Sigmoid colon (tissue), 7 donors: Measurements from ENCODE around the gene GRPEL1. TPM values are rescaled to one million over a fixed set of nuclear protein-coding genes. Genes with fewer than 3 reads are reported as not detected.

Experiments used
- DNase-seq: peaks from one replicate; pipeline ENCODE4 v3.0.0-alpha.2; 2019
- H3K27ac ChIP-seq, 4 donors: fragments of 200-600 bp; sonication (generic); one replicate each; pipeline ENCODE4 v1.5.1; 2016 to 2019; ENCODE audit warnings: mild to moderate bottlenecking in 1 of 4
- H3K27me3 ChIP-seq, 3 donors: fragments of 200-600 bp; sonication (generic); one replicate each; pipeline ENCODE4 v1.5.1; 2019; ENCODE audit warnings: mild to moderate bottlenecking in 1 of 3
- H3K36me3 ChIP-seq, 4 donors: fragments of 200-600 bp; sonication (generic); one replicate each; pipeline ENCODE4 v1.5.1; 2016 to 2019
- H3K4me1 ChIP-seq, 4 donors: fragments of 200-600 bp; sonication (generic); one replicate each; pipeline ENCODE4 v1.5.1; 2017 to 2019
- H3K4me3 ChIP-seq, 4 donors: fragments of 200-600 bp; sonication (generic); one replicate each; pipeline ENCODE4 v1.5.1; 2017 to 2019; ENCODE audit warnings: mild to moderate bottlenecking in 2 of 4, moderate library complexity in 1 of 4
- H3K9me3 ChIP-seq, 4 donors: fragments of 200-600 bp in 3 of 4; sonication (generic) in 3 of 4; one replicate each; pipeline versions ENCODE4 v1.5.1 to v1.6.1; 2013 to 2019
- EP300 ChIP-seq, 4 donors: sonication (generic); formaldehyde crosslinking; IDR thresholded peaks; one replicate each; pipeline ENCODE4 v1.6.1; 2017; ENCODE audit warnings: antibody characterized with exemption in 4 of 4
- POLR2A ChIP-seq, 2 donors: fragments of 450-650 bp; IDR thresholded peaks; one replicate each; pipeline ENCODE4 v1.6.1; 2016; ENCODE audit warnings: antibody characterized with exemption in 2 of 2, mild to moderate bottlenecking in 2 of 2, moderate library complexity in 2 of 2
- POLR2AphosphoS5 ChIP-seq, 4 donors: sonication (generic); formaldehyde crosslinking; IDR thresholded peaks; one replicate each; pipeline ENCODE4 v1.6.1; 2017; ENCODE audit warnings: antibody characterized with exemption in 4 of 4
- WGBS, 2 donors: extraction: QIAGEN DNeasy Blood & Tissue Kit; methylation state at CpG; one replicate each; pipeline ENCODE4 v1.1.7; 2013; 5-methylcytosine and 5-hydroxymethylcytosine counted together
- intact Hi-C: fragments of 100-400 bp; cut with DNase I; formaldehyde crosslinking; loops from one replicate; pipeline ENCODE4 v1.15.1; 2023
- polyA plus RNA-seq, 3 donors: library from polyadenylated mRNA; stranded (reverse); fragments of 200-250 nt; gene quantifications; one replicate each; pipeline ENCODE4 v1.2.3, GENCODE V29; 2013
- total RNA-seq, 4 donors: library from RNA; depleted of rRNA; stranded (reverse); fragments of >200 nt; gene quantifications; one replicate each; pipeline ENCODE4 v1.1.0, GENCODE V29; 2016
- TF ChIP-seq, protein P1 (sequence below), 4 experiments: fragments of 450-650 bp in 3 of 4; fragments of 200-600 bp in 1 of 4; IDR thresholded peaks; one replicate each; pipeline ENCODE4 v1.5.1; 2016 to 2019; ENCODE audit warnings: antibody characterized with exemption in 4 of 4, mild to moderate bottlenecking in 3 of 4, moderate library complexity in 2 of 4
- donor health status: healthy with polysubstance abuse.
- donor health status: Bipolar disorder and iron deficiency.
- donor health status: healthy.

The GRPEL1 gene
- total and polyA plus RNA-seq, 7 donors = 7.5 to 34.7 (median 23.2) TPM

DNA sequence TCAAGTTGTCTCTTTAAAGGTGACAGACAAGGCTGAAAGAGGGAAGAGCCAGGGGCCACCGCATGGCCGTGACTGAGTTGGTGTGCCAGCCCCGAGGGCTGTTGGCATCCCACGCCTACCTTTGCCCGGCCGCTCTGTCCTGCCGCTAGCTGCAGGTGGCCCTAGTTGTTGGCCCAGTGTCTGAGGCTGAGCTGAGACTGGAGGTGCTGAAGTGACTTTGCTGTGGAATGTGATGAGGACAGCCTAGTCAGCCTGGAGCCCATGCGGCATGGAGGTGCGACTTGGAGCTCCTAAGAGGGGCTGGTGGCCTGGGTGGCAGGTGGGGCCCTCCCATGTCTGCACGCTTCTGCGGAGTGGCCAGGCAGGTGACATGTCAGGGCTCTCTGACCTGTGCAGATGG is 18.1 kb downstream of the GRPEL1 start:
- peaks cover 0 to 65% (median 47%) of the 10 kb centered on the region in 4 donors for H3K4me1 ChIP-seq
- no peak for DNase-seq
- no peaks in the 10 kb centered on the region for H3K9me3 ChIP-seq
- no peaks in the 10 kb centered on the region for H3K27me3 ChIP-seq
- no peak for TF ChIP-seq POLR2A (IDR thresholded peaks at IDR 0.05)
- TF ChIP-seq, protein P1, sequence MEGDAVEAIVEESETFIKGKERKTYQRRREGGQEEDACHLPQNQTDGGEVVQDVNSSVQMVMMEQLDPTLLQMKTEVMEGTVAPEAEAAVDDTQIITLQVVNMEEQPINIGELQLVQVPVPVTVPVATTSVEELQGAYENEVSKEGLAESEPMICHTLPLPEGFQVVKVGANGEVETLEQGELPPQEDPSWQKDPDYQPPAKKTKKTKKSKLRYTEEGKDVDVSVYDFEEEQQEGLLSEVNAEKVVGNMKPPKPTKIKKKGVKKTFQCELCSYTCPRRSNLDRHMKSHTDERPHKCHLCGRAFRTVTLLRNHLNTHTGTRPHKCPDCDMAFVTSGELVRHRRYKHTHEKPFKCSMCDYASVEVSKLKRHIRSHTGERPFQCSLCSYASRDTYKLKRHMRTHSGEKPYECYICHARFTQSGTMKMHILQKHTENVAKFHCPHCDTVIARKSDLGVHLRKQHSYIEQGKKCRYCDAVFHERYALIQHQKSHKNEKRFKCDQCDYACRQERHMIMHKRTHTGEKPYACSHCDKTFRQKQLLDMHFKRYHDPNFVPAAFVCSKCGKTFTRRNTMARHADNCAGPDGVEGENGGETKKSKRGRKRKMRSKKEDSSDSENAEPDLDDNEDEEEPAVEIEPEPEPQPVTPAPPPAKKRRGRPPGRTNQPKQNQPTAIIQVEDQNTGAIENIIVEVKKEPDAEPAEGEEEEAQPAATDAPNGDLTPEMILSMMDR (IDR thresholded peaks at IDR 0.05) = no peak
- no peak for TF ChIP-seq POLR2AphosphoS5 (IDR thresholded peaks at IDR 0.05)
- TF ChIP-seq EP300 (IDR thresholded peaks at IDR 0.05) = no peak
- H3K27ac ChIP-seq = no peak overlapping the region
- WGBS, 2 donors = 87 to 92% methylated on average over 11 of the region's 11 CpGs
- intact Hi-C loops = loop anchor here (10.0 kb wide), 1 partner anchor 335 kb away; the partner anchor contains the start of gene BLOC1S4
- H3K36me3 ChIP-seq = peaks cover 6 to 16% (median 8%) of the 10 kb centered on the region in 4 donors
- H3K4me3 ChIP-seq = no peak overlapping the region

DNA sequence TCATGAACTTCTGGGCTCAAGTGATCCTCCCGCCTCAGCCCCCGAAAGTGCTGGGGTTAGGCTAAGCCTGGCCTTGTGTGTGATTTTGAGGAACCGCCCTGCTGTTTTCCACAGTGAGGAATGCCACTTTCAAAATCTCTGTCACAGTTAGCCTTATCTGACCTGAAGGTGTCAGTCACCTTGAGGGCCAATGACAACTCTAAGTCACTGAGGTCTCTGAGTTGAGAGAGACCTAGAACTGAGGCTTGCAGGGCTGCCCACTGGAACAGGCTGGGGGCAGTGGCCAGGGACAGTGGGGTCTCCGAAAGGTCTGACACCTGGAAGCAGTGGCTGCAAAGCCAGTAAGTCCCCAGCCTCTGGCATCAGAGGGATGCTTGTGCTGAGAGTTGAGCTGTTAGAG is 18.6 kb downstream of the GRPEL1 start:
- Histone ChIP-seq H3K4me1 (peaks cover 0 to 69% (median 51%) of the 10 kb centered on the region in 4 donors), H3K36me3 (peaks cover 2 to 11% (median 3%) of the 10 kb centered on the region in 4 donors), H3K27ac (no peak overlapping the region), H3K9me3 (no peaks in the 10 kb centered on the region), H3K4me3 (no peak overlapping the region), H3K27me3 (no peaks in the 10 kb centered on the region)
- WGBS, 2 donors = 90 to 97% methylated on average over 4 of the region's 4 CpGs
- no peak for DNase-seq
- intact Hi-C loops = loop anchor here (10.0 kb wide), 1 partner anchor 334 kb away; the partner anchor contains the start of gene BLOC1S4
- TF ChIP-seq, protein P1 (IDR thresholded peaks at IDR 0.05) = no peak
- TF ChIP-seq EP300 (IDR thresholded peaks at IDR 0.05) (no peak), POLR2AphosphoS5 (IDR thresholded peaks at IDR 0.05) (no peak), POLR2A (IDR thresholded peaks at IDR 0.05) (no peak)

DNA sequence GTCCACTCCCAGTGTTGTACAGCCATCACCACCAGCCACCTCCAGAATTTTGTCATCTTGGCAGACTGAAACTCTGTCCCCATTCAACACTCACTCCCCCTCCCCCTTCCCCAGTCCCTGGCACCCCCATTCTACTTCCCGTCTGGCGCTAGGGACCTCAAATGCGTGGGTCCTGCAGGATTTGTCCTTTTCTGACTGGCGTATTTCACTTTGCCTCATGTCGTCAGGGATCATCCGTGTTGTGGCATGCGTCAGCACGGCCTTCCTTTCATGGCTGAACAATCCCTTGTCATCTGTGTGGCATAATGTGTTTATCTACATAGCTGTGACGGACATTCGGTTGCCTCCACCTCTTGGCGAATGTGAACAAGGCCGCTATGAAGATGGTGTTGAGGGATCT is 19.2 kb downstream of the GRPEL1 start:
- Histone ChIP-seq H3K36me3 (peaks cover 0 to 7% (median 0%) of the 10 kb centered on the region in 4 donors), H3K27ac (no peak overlapping the region), H3K4me1 (peaks cover 0 to 67% (median 52%) of the 10 kb centered on the region in 4 donors), H3K9me3 (no peaks in the 10 kb centered on the region), H3K27me3 (no peaks in the 10 kb centered on the region), H3K4me3 (no peak overlapping the region)
- TF ChIP-seq EP300 (IDR thresholded peaks at IDR 0.05) = no peak
- no peak for TF ChIP-seq POLR2A (IDR thresholded peaks at IDR 0.05)
- no peak for TF ChIP-seq POLR2AphosphoS5 (IDR thresholded peaks at IDR 0.05)
- TF ChIP-seq, protein P1 (IDR thresholded peaks at IDR 0.05) = no peak
- whole genome bisulfite sequencing, 2 donors = 95 to 97% methylated on average over 12 of the region's 12 CpGs
- DNase-seq = no peak
- intact Hi-C loops = loop anchor here (10.0 kb wide), 1 partner anchor 334 kb away; the partner anchor contains the start of gene BLOC1S4

DNA sequence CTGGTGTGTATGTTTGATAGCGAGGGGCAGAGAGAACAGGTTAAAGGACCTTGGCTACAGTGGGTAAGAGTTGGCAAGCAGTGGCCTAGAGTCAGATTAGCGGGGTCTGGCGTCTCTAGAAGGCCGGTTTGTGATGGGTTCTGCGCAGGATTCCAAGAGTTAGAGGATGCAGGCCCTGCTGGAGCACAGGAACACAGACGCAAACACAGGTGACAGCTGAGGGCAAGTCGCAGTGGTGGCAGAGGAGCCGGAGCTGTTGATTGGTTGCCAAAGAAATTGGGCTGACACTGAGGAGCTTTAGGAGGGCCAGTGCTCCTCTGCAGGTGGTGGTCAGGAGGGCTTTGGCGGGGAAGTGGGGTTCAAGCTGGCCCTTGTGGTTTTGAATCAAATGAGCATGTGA is 20.9 kb downstream of the GRPEL1 start:
- 91% methylated on average over 9 of the region's 9 CpGs for WGBS, 2 donors
- intact Hi-C loops = loop anchor here (10.0 kb wide), 1 partner anchor 332 kb away; the partner anchor contains the start of gene BLOC1S4

More for the DNA sequence above, 20.9 kb downstream of the GRPEL1 start:
- no peak for DNase-seq
- no peak overlapping the region for H3K4me3 ChIP-seq
- no peak overlapping the region for H3K27ac ChIP-seq
- TF ChIP-seq EP300 (IDR thresholded peaks at IDR 0.05) = no peak
- no peak for TF ChIP-seq POLR2AphosphoS5 (IDR thresholded peaks at IDR 0.05)
- TF ChIP-seq, protein P1 (IDR thresholded peaks at IDR 0.05) = no peak
- TF ChIP-seq POLR2A (IDR thresholded peaks at IDR 0.05) = no peak
- no peaks in the 10 kb centered on the region for H3K27me3 ChIP-seq
- H3K9me3 ChIP-seq = no peaks in the 10 kb centered on the region
- peaks cover 0 to 54% (median 40%) of the 10 kb centered on the region in 4 donors for H3K4me1 ChIP-seq
- H3K36me3 ChIP-seq = peaks cover 0 to 7% (median 0%) of the 10 kb centered on the region in 4 donors
